Effector memory CD8-positive, alpha-beta T cell (primary cell): ENCODE data around the gene MED10.

ENCODE experiments used
- ATAC-seq: fragments of 150-1000 bp; cut with Tn5 transposase; replicated peaks from 2 replicates; pipeline ENCODE4 v1.10.0; 2021; ENCODE audit warnings: mild to moderate bottlenecking, moderate library complexity
- DNase-seq, 3 experiments: peaks; one replicate each; pipeline ENCODE4 v3.0.0; 2021
- H3K27ac Mint-ChIP-seq, 2 donors: one replicate each; pipeline ENCODE4 v1.8.0; 2022; ENCODE audit warnings: mild to moderate bottlenecking in 2 of 2, mixed read lengths in 2 of 2, moderate library complexity in 2 of 2
- H3K27me3 Mint-ChIP-seq, 2 donors: one replicate each; pipeline ENCODE4 v1.8.0; 2022; ENCODE audit warnings: mixed read lengths in 2 of 2
- H3K36me3 Mint-ChIP-seq: one replicate; pipeline ENCODE4 v1.8.0; 2022; ENCODE audit warnings: mild to moderate bottlenecking, moderate library complexity, mixed read lengths; ENCODE audit not compliant: insufficient read depth
- H3K4me1 Mint-ChIP-seq, 2 donors: one replicate each; pipeline ENCODE4 v1.8.0; 2022; ENCODE audit warnings: low read depth in 2 of 2, mixed read lengths in 2 of 2
- H3K4me3 Mint-ChIP-seq, 2 donors: one replicate each; pipeline ENCODE4 v1.8.0; 2022; ENCODE audit warnings: mild to moderate bottlenecking in 2 of 2, mixed read lengths in 2 of 2, moderate library complexity in 2 of 2
- H3K9me3 Mint-ChIP-seq, 2 donors: one replicate each; pipeline ENCODE4 v1.8.0; 2022; ENCODE audit warnings: mixed read lengths in 2 of 2

Gene MED10

DNA sequence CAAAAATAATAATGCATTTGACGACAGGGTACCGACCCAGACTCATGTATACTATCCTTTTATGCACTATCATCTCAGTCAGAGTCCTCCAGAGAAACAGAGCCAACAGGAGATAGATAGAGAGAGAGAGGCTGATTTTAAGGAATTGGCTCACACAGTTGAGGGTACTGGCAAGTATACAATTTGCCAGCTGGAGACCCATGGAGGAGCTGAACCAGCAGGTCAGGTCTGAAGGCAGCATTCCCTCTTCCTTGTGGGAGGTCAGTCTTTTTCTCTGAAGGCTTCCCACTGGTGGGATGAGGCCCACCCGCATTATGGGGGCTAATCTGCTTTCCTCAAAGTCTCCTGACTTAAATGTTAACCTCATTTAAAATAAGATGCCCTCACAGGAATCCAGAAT, 17.3 kb upstream of the MED10 start:
- peaks cover 55 to 73% of the 10 kb centered on the region in 2 donors for H3K27me3 Mint-ChIP-seq
- no peak overlapping the region for H3K27ac Mint-ChIP-seq
- H3K4me3 Mint-ChIP-seq = no peak overlapping the region
- H3K9me3 Mint-ChIP-seq = no peaks in the 10 kb centered on the region
- DNase-seq = no peak
- no peaks in the 10 kb centered on the region for H3K36me3 Mint-ChIP-seq
- H3K4me1 Mint-ChIP-seq = peaks cover 0 to 10% of the 10 kb centered on the region in 2 donors
- no peak for ATAC-seq

DNA sequence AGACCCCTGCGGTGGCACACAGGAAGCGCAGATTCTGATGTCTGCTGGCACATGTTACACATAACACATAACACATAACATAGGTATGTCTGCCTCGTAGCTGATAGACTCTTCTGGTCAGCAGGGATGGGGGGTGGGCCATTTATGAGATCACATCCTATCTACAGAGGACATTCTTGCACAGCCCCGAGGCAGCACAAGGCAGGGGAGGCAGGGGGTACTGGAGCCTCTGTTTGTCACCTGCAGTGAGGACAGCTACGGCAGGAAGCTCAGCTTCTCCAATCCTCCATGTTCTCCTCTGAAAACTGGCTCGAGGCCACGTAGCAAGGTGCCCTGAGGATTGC, 16.7 kb upstream of the MED10 start:
- ATAC-seq (no peak), DNase-seq (no peak)
- Mint-ChIP-seq H3K9me3 (no peaks in the 10 kb centered on the region), H3K4me1 (peaks cover 0 to 10% of the 10 kb centered on the region in 2 donors), H3K27me3 (peaks cover 57 to 73% of the 10 kb centered on the region in 2 donors), H3K27ac (no peak overlapping the region), H3K4me3 (no peak overlapping the region), H3K36me3 (no peaks in the 10 kb centered on the region)

DNA sequence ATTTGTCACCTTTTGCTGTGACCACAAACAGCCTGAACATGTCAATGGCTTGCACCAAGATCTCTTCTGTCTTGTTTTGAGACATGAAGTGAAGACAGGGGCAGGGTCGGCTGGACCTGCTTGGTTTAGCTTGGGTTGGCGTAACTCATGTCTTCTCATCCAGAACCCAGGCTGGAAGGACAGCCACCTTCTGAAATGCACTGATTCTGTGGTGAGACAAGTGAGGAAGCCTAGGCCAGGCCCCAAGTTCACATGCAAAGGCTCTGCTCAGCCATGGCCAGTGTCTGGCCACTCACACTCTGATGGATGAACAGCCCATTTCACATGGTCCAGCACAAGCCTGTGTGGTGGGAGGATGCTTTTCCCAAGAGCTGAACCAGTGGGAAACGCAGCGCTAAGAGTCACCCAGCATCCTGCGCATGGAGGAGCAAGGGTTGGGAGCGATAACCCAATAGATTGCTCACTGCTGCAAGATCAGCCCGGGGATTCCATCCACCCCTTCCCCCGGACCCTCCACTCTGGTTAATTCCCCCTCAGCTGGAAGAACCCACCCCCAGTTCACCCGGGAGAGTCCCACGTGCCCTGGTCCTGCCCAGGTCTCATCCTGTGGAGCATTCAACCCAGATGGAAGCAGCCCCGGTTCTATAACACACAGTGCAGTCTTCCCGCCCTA, 16.2 kb upstream of the MED10 start:
- DNase-seq (no peak), ATAC-seq (no peak)
- no peaks in the 10 kb centered on the region for H3K36me3 Mint-ChIP-seq
- H3K4me1 Mint-ChIP-seq = peaks cover 0 to 10% of the 10 kb centered on the region in 2 donors
- peaks cover 60 to 73% of the 10 kb centered on the region in 2 donors for H3K27me3 Mint-ChIP-seq
- H3K27ac Mint-ChIP-seq = no peak overlapping the region
- H3K4me3 Mint-ChIP-seq = no peak overlapping the region
- H3K9me3 Mint-ChIP-seq = no peaks in the 10 kb centered on the region

DNA sequence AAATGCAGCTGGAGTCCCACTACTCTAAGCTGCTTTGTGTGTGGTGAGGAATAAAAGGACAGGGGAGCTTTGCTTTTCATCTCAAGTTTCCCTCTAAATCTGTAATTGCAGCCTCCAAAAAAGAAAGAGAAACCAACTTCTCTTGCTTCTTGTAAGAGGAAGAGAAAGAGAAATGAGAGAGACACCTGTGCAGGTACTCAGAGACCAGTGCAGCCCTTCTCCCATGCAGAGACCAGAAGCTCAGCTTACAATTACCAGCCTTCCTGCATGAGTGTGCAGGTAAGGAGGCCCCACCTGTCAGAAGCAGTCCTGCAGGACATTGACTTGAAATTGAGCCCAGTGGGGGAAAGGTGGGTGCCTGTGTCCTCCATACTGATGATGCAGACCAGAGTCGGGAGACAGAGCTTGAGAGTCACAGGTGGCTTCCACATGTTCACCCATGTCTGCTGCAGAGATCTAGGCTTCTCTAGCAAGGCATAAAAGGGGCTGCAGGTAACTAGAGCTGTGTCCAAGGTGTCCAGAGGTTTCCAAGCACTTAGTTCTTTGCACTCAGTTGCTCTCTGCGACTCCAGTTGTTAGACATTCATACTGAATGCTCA, 15.3 kb upstream of the MED10 start:
- peaks cover 0 to 10% of the 10 kb centered on the region in 2 donors for H3K4me1 Mint-ChIP-seq
- DNase-seq (no peak), ATAC-seq (peak; percentile 36)
- H3K27ac Mint-ChIP-seq = peak overlapping the region in 1 of 2 donors; percentile 29
- no peaks in the 10 kb centered on the region for H3K36me3 Mint-ChIP-seq
- peak overlapping the region in 1 of 2 donors; percentile 46 for H3K4me3 Mint-ChIP-seq
- H3K9me3 Mint-ChIP-seq = no peaks in the 10 kb centered on the region
- peaks cover 67 to 73% of the 10 kb centered on the region in 2 donors for H3K27me3 Mint-ChIP-seq

DNA sequence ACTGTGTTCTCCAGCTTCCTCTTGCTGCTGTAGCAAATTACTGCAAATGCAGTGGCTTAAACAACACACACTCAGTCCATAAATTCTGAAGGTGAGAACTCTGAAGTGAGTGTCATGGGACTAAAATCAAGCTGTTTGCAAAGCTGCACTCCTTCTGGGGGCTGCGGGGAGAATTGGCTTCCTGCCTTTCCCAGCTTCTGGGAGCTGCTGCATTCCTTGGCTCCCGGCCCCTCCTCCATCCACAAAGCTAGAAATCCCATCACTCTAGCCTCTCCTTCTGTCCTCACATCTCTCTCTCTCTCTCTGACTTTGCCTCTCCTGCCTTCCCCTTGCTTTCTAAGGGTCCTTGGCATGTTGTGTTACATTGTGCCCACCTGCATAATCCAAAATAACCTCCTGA, 14.2 kb upstream of the MED10 start:
- Mint-ChIP-seq H3K36me3 (no peaks in the 10 kb centered on the region), H3K4me1 (peaks cover 0 to 10% of the 10 kb centered on the region in 2 donors), H3K27ac (peak overlapping the region in 1 of 2 donors; percentile 7), H3K27me3 (peaks cover 66 to 67% of the 10 kb centered on the region in 2 donors), H3K9me3 (no peaks in the 10 kb centered on the region), H3K4me3 (no peak overlapping the region)
- no peak for ATAC-seq
- DNase-seq = no peak

DNA sequence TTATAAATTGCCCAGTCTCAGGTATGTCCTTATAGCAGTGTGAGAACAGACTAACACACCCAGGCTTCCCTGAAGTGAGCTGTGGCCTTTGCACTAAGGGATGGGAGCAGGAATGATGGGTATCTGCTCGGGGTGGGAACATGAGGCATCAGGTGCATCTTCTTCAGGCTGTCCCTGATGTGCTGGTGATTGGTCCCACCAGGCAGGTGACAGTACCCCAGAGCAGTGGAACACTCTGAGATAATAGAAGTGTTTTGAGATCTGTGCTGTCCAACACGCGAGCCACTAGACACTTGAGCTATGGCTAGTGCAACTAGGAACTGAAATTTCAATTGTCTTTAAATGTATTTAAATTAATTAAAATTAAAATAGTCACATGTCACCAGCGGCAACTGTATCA, 12.8 kb upstream of the MED10 start:
- ATAC-seq = no peak
- peaks cover 0 to 10% of the 10 kb centered on the region in 2 donors for H3K4me1 Mint-ChIP-seq
- no peaks in the 10 kb centered on the region for H3K36me3 Mint-ChIP-seq
- H3K27ac Mint-ChIP-seq = no peak overlapping the region
- H3K9me3 Mint-ChIP-seq = no peaks in the 10 kb centered on the region
- DNase-seq = no peak
- H3K27me3 Mint-ChIP-seq = peaks cover 65 to 74% of the 10 kb centered on the region in 2 donors
- H3K4me3 Mint-ChIP-seq = no peak overlapping the region

DNA sequence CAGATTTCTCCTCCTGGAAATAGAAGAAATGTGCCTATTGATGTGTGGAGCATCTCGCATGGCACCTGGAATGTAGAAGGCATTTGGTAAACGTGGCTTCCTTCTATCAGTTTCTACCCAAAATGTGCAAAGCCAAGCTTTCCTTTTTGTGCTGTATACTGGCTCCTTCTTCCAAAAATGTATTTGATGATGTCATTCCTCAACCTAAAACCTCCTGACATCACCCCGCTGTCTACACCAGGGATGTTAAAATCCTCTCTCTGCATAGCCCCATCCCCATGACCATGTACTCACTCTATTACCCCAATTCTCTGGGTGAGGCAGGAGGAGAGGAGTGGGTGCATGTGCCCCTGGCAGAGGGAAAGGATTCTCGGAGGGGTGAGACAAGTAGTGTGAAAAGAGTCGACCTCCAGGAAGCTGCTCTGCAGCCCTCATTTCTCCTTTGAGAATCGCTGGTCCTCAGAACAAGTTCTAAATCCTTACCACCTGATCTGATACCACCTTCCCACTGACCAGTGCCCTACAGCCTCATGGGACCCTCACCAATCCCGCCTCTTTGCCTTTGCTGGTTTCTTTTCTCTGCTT, 11.7 kb upstream of the MED10 start:
- no peaks in the 10 kb centered on the region for H3K36me3 Mint-ChIP-seq
- no peak overlapping the region for H3K4me3 Mint-ChIP-seq
- no peak overlapping the region for H3K27ac Mint-ChIP-seq
- peaks cover 0 to 10% of the 10 kb centered on the region in 2 donors for H3K4me1 Mint-ChIP-seq
- no peak for DNase-seq
- no peak for ATAC-seq
- no peaks in the 10 kb centered on the region for H3K9me3 Mint-ChIP-seq
- peaks cover 64 to 68% of the 10 kb centered on the region in 2 donors for H3K27me3 Mint-ChIP-seq

DNA sequence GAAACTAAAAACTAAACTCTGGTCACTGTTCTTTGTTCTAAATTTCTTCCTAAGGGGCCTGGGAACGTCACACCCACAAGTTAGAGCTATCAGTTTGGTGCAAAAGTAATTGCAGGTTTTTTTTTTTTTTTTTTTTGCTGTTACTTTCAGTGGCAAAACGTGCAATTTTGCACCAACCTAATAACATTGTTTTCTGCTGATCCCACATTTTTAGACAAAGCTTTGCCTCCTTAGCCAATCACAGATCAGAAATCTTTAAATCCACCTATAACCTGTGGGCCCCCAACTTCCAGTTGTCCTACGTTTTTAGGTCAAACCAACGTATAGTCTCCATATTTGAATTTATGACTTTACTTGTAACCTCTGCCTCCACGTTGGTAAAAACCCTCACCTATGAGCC, 11.1 kb upstream of the MED10 start:
- H3K4me1 Mint-ChIP-seq = peaks cover 0 to 10% of the 10 kb centered on the region in 2 donors
- peaks cover 68 to 69% of the 10 kb centered on the region in 2 donors for H3K27me3 Mint-ChIP-seq
- no peaks in the 10 kb centered on the region for H3K36me3 Mint-ChIP-seq
- no peak for DNase-seq
- no peak overlapping the region for H3K4me3 Mint-ChIP-seq
- no peak for ATAC-seq
- no peak overlapping the region for H3K27ac Mint-ChIP-seq
- H3K9me3 Mint-ChIP-seq = no peaks in the 10 kb centered on the region

DNA sequence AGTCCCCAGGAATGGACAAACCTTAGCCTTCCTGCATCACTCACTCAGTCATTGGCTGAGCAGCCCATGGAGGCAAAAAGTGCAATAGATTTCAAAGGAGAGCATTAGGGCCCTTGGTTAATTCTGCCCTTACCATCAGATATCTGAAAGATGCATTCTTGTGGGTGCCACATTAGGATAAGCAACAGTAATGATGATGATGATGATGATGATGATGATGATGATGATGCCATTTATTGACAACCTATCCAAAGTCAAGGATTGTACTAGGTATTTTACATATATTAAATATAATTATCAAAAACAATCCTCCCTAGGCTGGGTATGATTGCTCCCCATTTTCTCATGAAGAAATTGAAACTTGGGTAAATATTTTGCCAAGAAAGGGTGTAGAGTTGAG, 9.6 kb upstream of the MED10 start:
- H3K27me3 Mint-ChIP-seq = peaks cover 63 to 73% of the 10 kb centered on the region in 2 donors
- H3K27ac Mint-ChIP-seq = no peak overlapping the region
- no peaks in the 10 kb centered on the region for H3K4me1 Mint-ChIP-seq
- no peaks in the 10 kb centered on the region for H3K36me3 Mint-ChIP-seq
- DNase-seq (no peak), ATAC-seq (no peak)
- H3K4me3 Mint-ChIP-seq = no peak overlapping the region
- H3K9me3 Mint-ChIP-seq = no peaks in the 10 kb centered on the region

DNA sequence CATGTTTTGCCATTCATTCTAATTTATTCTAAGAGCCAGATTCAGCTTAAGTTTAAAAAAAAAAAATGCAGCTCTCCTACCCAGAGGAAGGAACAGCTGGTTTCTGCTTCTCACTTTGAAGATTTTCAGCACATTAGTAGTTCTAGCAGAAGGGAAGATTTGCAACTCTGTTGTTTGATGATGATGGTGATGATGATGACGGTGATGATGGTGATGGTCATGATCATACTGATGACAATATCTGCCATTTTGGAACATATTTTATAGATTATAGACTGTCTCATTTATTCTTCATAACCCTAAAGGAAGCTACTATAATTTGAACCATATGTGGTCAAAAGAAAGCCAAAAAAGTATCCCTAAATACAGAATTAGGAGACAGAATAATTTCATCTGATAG, 7.9 kb upstream of the MED10 start:
- Mint-ChIP-seq H3K9me3 (no peaks in the 10 kb centered on the region), H3K4me1 (no peaks in the 10 kb centered on the region), H3K36me3 (no peaks in the 10 kb centered on the region), H3K27ac (no peak overlapping the region), H3K4me3 (no peak overlapping the region), H3K27me3 (peaks cover 49 to 56% of the 10 kb centered on the region in 2 donors)
- ATAC-seq = no peak
- no peak for DNase-seq

DNA sequence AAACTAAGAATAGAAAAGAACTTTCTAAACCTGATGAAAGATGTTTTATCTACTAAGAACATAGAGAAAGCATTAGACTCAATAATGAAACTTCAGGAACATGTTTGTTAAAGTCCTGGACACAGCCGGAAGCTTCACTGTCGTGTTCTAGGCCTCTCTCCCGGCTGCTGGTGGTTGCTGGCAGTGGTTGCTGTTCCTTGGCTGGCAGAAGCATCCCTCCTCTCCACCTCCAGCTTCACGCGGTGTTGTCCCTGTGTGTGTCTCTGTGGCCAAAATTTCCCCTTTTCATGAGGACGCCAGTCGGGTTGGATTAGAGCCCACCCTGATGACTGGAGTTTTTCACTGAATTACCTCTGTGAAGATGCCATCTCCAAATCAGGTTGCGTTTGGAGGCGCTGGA, 6.5 kb upstream of the MED10 start:
- ATAC-seq (no peak), DNase-seq (no peak)
- no peaks in the 10 kb centered on the region for H3K4me1 Mint-ChIP-seq
- no peak overlapping the region for H3K4me3 Mint-ChIP-seq
- no peak overlapping the region for H3K27ac Mint-ChIP-seq
- no peaks in the 10 kb centered on the region for H3K36me3 Mint-ChIP-seq
- H3K9me3 Mint-ChIP-seq = no peaks in the 10 kb centered on the region
- peaks cover 36 to 42% of the 10 kb centered on the region in 2 donors for H3K27me3 Mint-ChIP-seq

DNA sequence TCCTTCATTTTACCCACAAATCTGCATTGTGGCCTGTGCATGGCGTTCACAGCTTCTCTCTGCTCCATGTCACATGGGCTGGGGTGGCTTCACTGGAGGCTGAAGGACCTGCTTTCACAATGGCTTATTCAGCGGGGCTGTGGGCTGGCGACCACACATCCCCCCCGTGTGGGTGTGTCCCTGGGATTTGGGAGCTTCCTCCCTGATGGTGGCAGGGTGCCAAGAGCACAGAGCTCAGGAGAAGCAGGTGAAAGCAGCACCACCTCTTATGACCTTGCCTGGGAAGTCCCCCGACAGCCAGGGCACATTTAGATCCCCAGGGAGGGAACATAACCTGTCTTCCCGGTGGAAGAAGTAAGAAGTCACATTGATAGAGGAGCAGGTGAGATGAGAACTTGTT, 5.0 kb upstream of the MED10 start:
- Mint-ChIP-seq H3K36me3 (peaks cover 4% of the 10 kb centered on the region), H3K9me3 (no peaks in the 10 kb centered on the region), H3K4me3 (no peak overlapping the region), H3K27me3 (peaks cover 26 to 31% of the 10 kb centered on the region in 2 donors), H3K27ac (no peak overlapping the region), H3K4me1 (peaks cover 10 to 11% of the 10 kb centered on the region in 2 donors)
- DNase-seq (no peak), ATAC-seq (no peak)

DNA sequence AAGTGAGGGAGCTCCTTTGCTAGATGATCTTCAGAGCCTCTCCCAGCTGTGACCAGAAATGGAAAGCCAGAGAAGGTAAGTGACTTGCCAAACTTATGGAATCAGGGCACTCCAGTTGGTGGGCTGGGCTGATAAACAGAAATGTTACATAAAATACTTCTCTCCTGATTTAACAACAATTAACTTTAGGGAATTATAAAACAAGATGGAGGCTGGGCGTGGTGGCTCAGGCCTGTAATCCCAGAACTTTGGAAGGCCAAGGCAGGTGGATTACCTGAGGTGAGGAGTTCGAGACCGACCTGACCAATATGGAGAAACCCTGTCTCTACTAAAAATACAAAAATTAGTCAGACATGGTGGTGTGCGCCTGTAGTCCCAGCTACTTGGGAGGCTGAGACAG, 899 bp upstream of the MED10 start:
- H3K36me3 Mint-ChIP-seq = peaks cover 42% of the 10 kb centered on the region
- H3K27me3 Mint-ChIP-seq = peaks cover 9 to 12% of the 10 kb centered on the region in 2 donors
- no peak for DNase-seq
- peaks cover 32 to 39% of the 10 kb centered on the region in 2 donors for H3K4me1 Mint-ChIP-seq
- peak overlapping the region; percentile 99 for H3K4me3 Mint-ChIP-seq
- no peak for ATAC-seq
- H3K9me3 Mint-ChIP-seq = no peaks in the 10 kb centered on the region
- peak overlapping the region; percentile 99 for H3K27ac Mint-ChIP-seq

DNA sequence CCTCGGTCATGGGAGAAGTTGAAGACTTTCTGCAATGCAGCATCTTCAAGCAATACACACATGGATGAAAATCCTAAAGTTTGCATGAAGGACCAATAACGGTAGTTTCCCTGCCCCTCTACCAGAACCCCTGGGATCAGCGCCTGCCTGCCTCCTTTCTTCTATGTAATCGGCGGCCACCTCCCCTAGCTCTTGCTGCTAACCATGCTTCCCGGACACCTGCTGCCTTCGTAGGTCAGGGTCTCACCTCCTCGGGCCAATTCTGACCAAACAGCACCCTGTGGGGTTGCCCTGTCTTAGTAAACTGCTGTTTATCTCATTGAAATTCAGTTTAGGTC, 388 bp upstream of the MED10 start:
- ATAC-seq (no peak), DNase-seq (no peak)
- Mint-ChIP-seq H3K36me3 (peaks cover 48% of the 10 kb centered on the region), H3K4me3 (peak overlapping the region; percentile 99), H3K27me3 (peaks cover 5 to 7% of the 10 kb centered on the region in 2 donors), H3K4me1 (peaks cover 32 to 44% of the 10 kb centered on the region in 2 donors), H3K9me3 (no peaks in the 10 kb centered on the region), H3K27ac (peak overlapping the region; percentile 99)
